ENCODE results near the gene ARL13A. TPM values are rescaled to one million over a fixed set of nuclear protein-coding genes. Genes with fewer than 3 reads are reported as not detected.

Gene ARL13A
- total RNA-seq, 6 experiments from 2014 or later, result not detected

- no peak for TF ChIP-seq CTCF (IDR thresholded peaks at IDR 0.05)
- H3K27ac Mint-ChIP-seq, result no peak overlapping the region
- no peak overlapping the region for H3K4me3 Mint-ChIP-seq
- H3K9me3 Mint-ChIP-seq, result peaks cover 7% of the 10 kb centered on the region; the same call in 1 of the 2 replicates
- peaks cover 4% of the 10 kb centered on the region for H3K27me3 Mint-ChIP-seq (ENCODE audit: insufficient read depth)
- H3K36me3 Mint-ChIP-seq (ENCODE audit: low read depth), result peaks cover 8% of the 10 kb centered on the region
- H3K4me1 Mint-ChIP-seq (ENCODE audit: low read depth), result peaks cover 5% of the 10 kb centered on the region; the same call in 1 of the 2 replicates
- no peak for DNase-seq
Measured at GRCh38 chrX:100931925-100932285, 37.6 kb upstream of the ARL13A start.

- Mint-ChIP-seq H3K27ac (no peak overlapping the region), H3K36me3 (ENCODE audit: low read depth) (peaks cover 8% of the 10 kb centered on the region), H3K4me3 (no peak overlapping the region), H3K27me3 (ENCODE audit: insufficient read depth) (peaks cover 4% of the 10 kb centered on the region), H3K9me3 (peaks cover 7% of the 10 kb centered on the region; the same call in 1 of the 2 replicates), H3K4me1 (ENCODE audit: low read depth) (no peaks in the 10 kb centered on the region)
- DNase-seq, result no peak
- no peak for TF ChIP-seq CTCF (IDR thresholded peaks at IDR 0.05)
Measured at GRCh38 chrX:100935767-100936166, 33.7 kb upstream of the ARL13A start.

GRCh38 chrX:100939333-100939732, 30.2 kb upstream of the ARL13A start:
- H3K4me1 Mint-ChIP-seq (ENCODE audit: low read depth), result no peaks in the 10 kb centered on the region

GRCh38 chrX:100944601-100945000, 24.9 kb upstream of the ARL13A start:
- TF ChIP-seq CTCF (IDR thresholded peaks at IDR 0.05), result no peak
- no peak for DNase-seq
- peaks cover 3% of the 10 kb centered on the region for H3K27me3 Mint-ChIP-seq (ENCODE audit: insufficient read depth)
- peaks cover 13% of the 10 kb centered on the region for H3K4me1 Mint-ChIP-seq (ENCODE audit: low read depth)
- no peaks in the 10 kb centered on the region for H3K9me3 Mint-ChIP-seq
- no peak overlapping the region for H3K27ac Mint-ChIP-seq
- no peak overlapping the region for H3K4me3 Mint-ChIP-seq
- no peaks in the 10 kb centered on the region for H3K36me3 Mint-ChIP-seq (ENCODE audit: low read depth)

More at GRCh38 chrX:100939333-100939732, 30.2 kb upstream of the ARL13A start:
- Mint-ChIP-seq H3K9me3 (no peaks in the 10 kb centered on the region), H3K27ac (no peak overlapping the region), H3K4me3 (no peak overlapping the region), H3K27me3 (ENCODE audit: insufficient read depth) (peaks cover 1% of the 10 kb centered on the region; the same call in 1 of the 2 replicates), H3K36me3 (ENCODE audit: low read depth) (no peaks in the 10 kb centered on the region)
- DNase-seq, result no peak
- no peak for TF ChIP-seq CTCF (IDR thresholded peaks at IDR 0.05)

GRCh38 chrX:100946299-100946927, 23.1 kb upstream of the ARL13A start:
- Mint-ChIP-seq H3K36me3 (ENCODE audit: low read depth) (no peaks in the 10 kb centered on the region), H3K27ac (no peak overlapping the region), H3K27me3 (ENCODE audit: insufficient read depth) (peaks cover 3% of the 10 kb centered on the region), H3K4me1 (ENCODE audit: low read depth) (peaks cover 13% of the 10 kb centered on the region), H3K4me3 (no peak overlapping the region), H3K9me3 (no peaks in the 10 kb centered on the region)
- no peak for TF ChIP-seq CTCF (IDR thresholded peaks at IDR 0.05)
- DNase-seq, result no peak
